ENCODE data around the gene UTP20.

The UTP20 gene

GRCh38 chr12:101257357-101257756, 22.5 kb upstream of the UTP20 start:
- H3K4me3 ChIP-seq (ENCODE audit: low read length): no peak overlapping the region
- H3K4me1 ChIP-seq (ENCODE audit: control insufficient read depth, low read length): no peaks in the 10 kb centered on the region
- H3F3A ChIP-seq (ENCODE audit: control insufficient read depth, insufficient read depth): no peaks in the 10 kb centered on the region
- peaks cover 9% of the 10 kb centered on the region; the same call in 1 of the 2 replicates for H3K27me3 ChIP-seq (ENCODE audit: control insufficient read depth, low read length)
- H3K27ac ChIP-seq (ENCODE audit: low read depth, low read length): no peak overlapping the region
- no peaks in the 10 kb centered on the region for H3K9me3 ChIP-seq (ENCODE audit: control insufficient read depth, insufficient read depth, low read length)
- H3K9me2 ChIP-seq (replicated peaks; ENCODE audit: control insufficient read depth, low read length): no peaks in the 10 kb centered on the region
- no peak overlapping the region for H3K4me2 ChIP-seq (ENCODE audit: low read length)
- no peak for TF ChIP-seq EZH2phosphoT487 (IDR thresholded peaks at IDR 0.05; ENCODE audit: borderline replicate concordance, low read length)
- TF ChIP-seq CTCF (IDR thresholded peaks at IDR 0.05; ENCODE audit: low read depth, low read length, poor library complexity, severe bottlenecking): no peak
- no peaks in the 10 kb centered on the region for H3K79me2 ChIP-seq (ENCODE audit: control insufficient read depth, low read length)
- H4K20me1 ChIP-seq (ENCODE audit: control insufficient read depth, insufficient read depth, low read depth, low read length): no peaks in the 10 kb centered on the region
- H3K36me3 ChIP-seq (ENCODE audit: control insufficient read depth, low read length): no peaks in the 10 kb centered on the region

- H3K9me2 ChIP-seq (replicated peaks; ENCODE audit: control insufficient read depth, low read length): no peaks in the 10 kb centered on the region
- TF ChIP-seq CTCF (IDR thresholded peaks at IDR 0.05; ENCODE audit: low read depth, low read length, poor library complexity, severe bottlenecking): no peak
- no peaks in the 10 kb centered on the region for H3K4me1 ChIP-seq (ENCODE audit: control insufficient read depth, low read length)
- no peak overlapping the region for H3K4me3 ChIP-seq (ENCODE audit: low read length)
- H3K4me2 ChIP-seq (ENCODE audit: low read length): no peak overlapping the region
- no peak overlapping the region for H3K27ac ChIP-seq (ENCODE audit: low read depth, low read length)
- H3K9me3 ChIP-seq (ENCODE audit: control insufficient read depth, insufficient read depth, low read length): no peaks in the 10 kb centered on the region
- no peaks in the 10 kb centered on the region for H3K79me2 ChIP-seq (ENCODE audit: control insufficient read depth, low read length)
- no peaks in the 10 kb centered on the region for H4K20me1 ChIP-seq (ENCODE audit: control insufficient read depth, insufficient read depth, low read depth, low read length)
- H3F3A ChIP-seq (ENCODE audit: control insufficient read depth, insufficient read depth): no peaks in the 10 kb centered on the region
- peaks cover 9% of the 10 kb centered on the region; the same call in 1 of the 2 replicates for H3K27me3 ChIP-seq (ENCODE audit: control insufficient read depth, low read length)
- no peaks in the 10 kb centered on the region for H3K36me3 ChIP-seq (ENCODE audit: control insufficient read depth, low read length)
Measured at GRCh38 chr12:101267111-101267510, 12.8 kb upstream of the UTP20 start.

GRCh38 chr12:101276433-101276832, 3.5 kb upstream of the UTP20 start:
- Histone ChIP-seq H4K20me1 (ENCODE audit: control insufficient read depth, insufficient read depth, low read depth, low read length) (no peaks in the 10 kb centered on the region), H3K9me2 (replicated peaks; ENCODE audit: control insufficient read depth, low read length) (no peaks in the 10 kb centered on the region), H3K79me2 (ENCODE audit: control insufficient read depth, low read length) (peaks cover 16% of the 10 kb centered on the region), H3K4me1 (ENCODE audit: control insufficient read depth, low read length) (peaks cover 5% of the 10 kb centered on the region), H3K4me2 (ENCODE audit: low read length) (no peak overlapping the region), H3F3A (ENCODE audit: control insufficient read depth, insufficient read depth) (no peaks in the 10 kb centered on the region), H3K36me3 (ENCODE audit: control insufficient read depth, low read length) (no peaks in the 10 kb centered on the region), H3K9me3 (ENCODE audit: control insufficient read depth, insufficient read depth, low read length) (no peaks in the 10 kb centered on the region), H3K27me3 (ENCODE audit: control insufficient read depth, low read length) (peaks cover 2% of the 10 kb centered on the region; the same call in 1 of the 2 replicates), H3K27ac (ENCODE audit: low read depth, low read length) (no peak overlapping the region), H3K4me3 (ENCODE audit: low read length) (no peak overlapping the region)
- TF ChIP-seq CTCF (IDR thresholded peaks at IDR 0.05; ENCODE audit: low read depth, low read length, poor library complexity, severe bottlenecking) (no peak), EZH2phosphoT487 (IDR thresholded peaks at IDR 0.05; ENCODE audit: borderline replicate concordance, low read length) (no peak)

GRCh38 chr12:101277443-101277842, 2.5 kb upstream of the UTP20 start:
- H3K79me2 ChIP-seq (ENCODE audit: control insufficient read depth, low read length): peaks cover 26% of the 10 kb centered on the region
- no peak for TF ChIP-seq CTCF (IDR thresholded peaks at IDR 0.05; ENCODE audit: low read depth, low read length, poor library complexity, severe bottlenecking)
- TF ChIP-seq EZH2phosphoT487 (IDR thresholded peaks at IDR 0.05; ENCODE audit: borderline replicate concordance, low read length): no peak
- H3K4me2 ChIP-seq (ENCODE audit: low read length): no peak overlapping the region
- H3K9me2 ChIP-seq (replicated peaks; ENCODE audit: control insufficient read depth, low read length): no peaks in the 10 kb centered on the region
- H3K9me3 ChIP-seq (ENCODE audit: control insufficient read depth, insufficient read depth, low read length): no peaks in the 10 kb centered on the region
- H3K4me3 ChIP-seq (ENCODE audit: low read length): no peak overlapping the region
- H3F3A ChIP-seq (ENCODE audit: control insufficient read depth, insufficient read depth): no peaks in the 10 kb centered on the region
- H3K36me3 ChIP-seq (ENCODE audit: control insufficient read depth, low read length): peaks cover 7% of the 10 kb centered on the region
- peaks cover 1% of the 10 kb centered on the region; the same call in 1 of the 2 replicates for H3K27me3 ChIP-seq (ENCODE audit: control insufficient read depth, low read length)
- H3K4me1 ChIP-seq (ENCODE audit: control insufficient read depth, low read length): peaks cover 5% of the 10 kb centered on the region
- no peak overlapping the region for H3K27ac ChIP-seq (ENCODE audit: low read depth, low read length)
- H4K20me1 ChIP-seq (ENCODE audit: control insufficient read depth, insufficient read depth, low read depth, low read length): no peaks in the 10 kb centered on the region

Measured in DOHH2 (cell line).